HepG2 (cell line): ENCODE results near the gene TOMM22. TPM values are rescaled to one million over a fixed set of nuclear protein-coding genes. Genes with fewer than 3 reads are reported as not detected.
A peak's percentile ranks its signal among the peaks of the same experiment; 100 is the strongest.

Experiments used
- ASH2L ChIP-seq: fragments of 300-600, 200-600 bp; sonication (generic); IDR thresholded peaks from 2 replicates; pipeline ENCODE4 v1.7.0; 2017; ENCODE audit warnings: low read depth, mild to moderate bottlenecking, moderate library complexity, mixed read lengths, low read length; ENCODE audit not compliant: insufficient read length
- BCL3 ChIP-seq: sonication (generic); formaldehyde crosslinking; IDR thresholded peaks from 2 replicates; pipeline ENCODE4 v1.5.1; 2020; ENCODE audit warnings: mild to moderate bottlenecking, missing genetic modification reagents, moderate library complexity
- CHD4 ChIP-seq: fragments of 200-600 bp; sonication (generic); IDR thresholded peaks from 2 replicates; pipeline ENCODE4 v1.7.0; 2017; ENCODE audit warnings: mild to moderate bottlenecking, low read length, borderline replicate concordance
- HIC2 ChIP-seq: sonication (generic); formaldehyde crosslinking; IDR thresholded peaks from 2 replicates; pipeline ENCODE4 v1.9.0; 2022; ENCODE audit warnings: low read depth, missing genetic modification reagents
- MLLT10 ChIP-seq: sonication (generic); formaldehyde crosslinking; IDR thresholded peaks from 2 replicates; pipeline ENCODE4 v1.4.0; 2020; ENCODE audit warnings: missing genetic modification reagents
- NFKB2 ChIP-seq: sonication (generic); formaldehyde crosslinking; IDR thresholded peaks from 2 replicates; pipeline ENCODE4 v1.4.0; 2020; ENCODE audit warnings: missing genetic modification reagents, borderline replicate concordance
- RAD21 ChIP-seq: fragments of 450-650 bp; formaldehyde crosslinking; IDR thresholded peaks from 2 replicates; pipeline ENCODE4 v1.5.0; 2020; ENCODE audit warnings: mild to moderate bottlenecking
- SIX4 ChIP-seq: sonication (generic); formaldehyde crosslinking; IDR thresholded peaks from 2 replicates; pipeline ENCODE4 v1.4.0; 2020; ENCODE audit warnings: missing genetic modification reagents
- SOX13 ChIP-seq, 3 experiments: fragments of 450-650 bp in 1 of 3; sonication (generic) in 1 of 3; formaldehyde crosslinking in 1 of 3; IDR thresholded peaks in 2 of 3; conservative IDR thresholded peaks in 1 of 3; 2 replicates each; pipeline versions ENCODE4 v1.5.0 to v1.6.1; 2016 to 2020; ENCODE audit warnings: antibody characterized with exemption in 1 of 3, mild to moderate bottlenecking in 1 of 3, missing compliant biosample characterization in 1 of 3, missing genetic modification reagents in 1 of 3, moderate library complexity in 1 of 3
- YEATS4 ChIP-seq: sonication (generic); formaldehyde crosslinking; IDR thresholded peaks from 2 replicates; pipeline ENCODE4 v1.4.0; 2020; ENCODE audit warnings: missing genetic modification reagents, borderline replicate concordance
- ZBTB1 ChIP-seq: sonication (generic); formaldehyde crosslinking; IDR thresholded peaks from 2 replicates; pipeline ENCODE4 v1.4.0; 2020; ENCODE audit warnings: missing genetic modification reagents, borderline replicate concordance
- ZBTB3 ChIP-seq: sonication (generic); formaldehyde crosslinking; IDR thresholded peaks from 2 replicates; pipeline ENCODE4 v1.4.0; 2020; ENCODE audit warnings: low read depth, mild to moderate bottlenecking, moderate library complexity, missing genetic modification reagents, borderline replicate concordance
- ZBTB33 ChIP-seq: sonication (generic); formaldehyde crosslinking; IDR thresholded peaks from 2 replicates; pipeline ENCODE4 v1.4.0; 2020; ENCODE audit warnings: missing genetic modification reagents
- ZBTB8A ChIP-seq: sonication (generic); formaldehyde crosslinking; IDR thresholded peaks from 2 replicates; pipeline ENCODE4 v1.4.0; 2020; ENCODE audit warnings: mild to moderate bottlenecking, low read depth, missing genetic modification reagents, borderline replicate concordance
- ZNF205 ChIP-seq: IDR thresholded peaks from 2 replicates; pipeline ENCODE4 v1.6.1; 2018; ENCODE audit warnings: missing biosample characterization, missing genetic modification reagents
- ZNF484 ChIP-seq: sonication (generic); formaldehyde crosslinking; IDR thresholded peaks from 2 replicates; pipeline ENCODE4 v1.5.1; 2020; ENCODE audit warnings: mild to moderate bottlenecking, low read depth, missing genetic modification reagents, borderline replicate concordance
- ZNF546 ChIP-seq: sonication (generic); formaldehyde crosslinking; conservative IDR thresholded peaks from 2 replicates; pipeline ENCODE4 v1.8.1; 2023; ENCODE audit warnings: mild to moderate bottlenecking, missing genetic modification reagents
- ZNF563 ChIP-seq: sonication (generic); formaldehyde crosslinking; IDR thresholded peaks from 2 replicates; pipeline ENCODE4 v1.8.0; 2022; ENCODE audit warnings: mild to moderate bottlenecking, moderate library complexity, missing genetic modification reagents
- ZNF75D ChIP-seq: sonication (generic); formaldehyde crosslinking; IDR thresholded peaks from 2 replicates; pipeline ENCODE4 v1.8.1; 2023; ENCODE audit warnings: missing genetic modification reagents, mild to moderate bottlenecking, borderline replicate concordance
- ZNF790 ChIP-seq: sonication (generic); formaldehyde crosslinking; IDR thresholded peaks from 2 replicates; pipeline ENCODE4 v1.8.0; 2022; ENCODE audit warnings: missing genetic modification reagents, mild to moderate bottlenecking, borderline replicate concordance
- ZNF83 ChIP-seq: sonication (generic); formaldehyde crosslinking; IDR thresholded peaks from 2 replicates; pipeline ENCODE4 v1.4.0; 2020; ENCODE audit warnings: missing genetic modification reagents, mild to moderate bottlenecking, borderline replicate concordance
- ZNF891 ChIP-seq: sonication (generic); formaldehyde crosslinking; IDR thresholded peaks from 2 replicates; pipeline ENCODE4 v1.5.0; 2020; ENCODE audit warnings: mild to moderate bottlenecking, missing genetic modification reagents
- ZSCAN12 ChIP-seq: sonication (generic); formaldehyde crosslinking; IDR thresholded peaks from 2 replicates; pipeline ENCODE4 v1.9.0; 2021; ENCODE audit warnings: mild to moderate bottlenecking, missing genetic modification reagents
- ZSCAN25 ChIP-seq: sonication (generic); formaldehyde crosslinking; IDR thresholded peaks from 2 replicates; pipeline ENCODE4 v1.8.0; 2022; ENCODE audit warnings: mild to moderate bottlenecking, missing genetic modification reagents
- polyA plus RNA-seq, 8 experiments: library from polyadenylated mRNA; depleted of rRNA in 3 of 8; stranded (reverse) in 7 of 8; unstranded in 1 of 8; fragments of >200 nt; fragmentation: Illumina TruSeq in 4 of 8; extraction: Trizol in 4 of 8; gene quantifications; 2 replicates each; pipeline versions ENCODE4 v1.2.1 to v1.2.3, GENCODE V29; 2011 to 2016; ENCODE audit warnings: low read depth in 4 of 8, missing spikeins in 1 of 8, mixed read lengths in 1 of 8; ENCODE audit not compliant: insufficient read depth in 1 of 8
- total RNA-seq, 5 experiments: library from RNA; depleted of rRNA; stranded (reverse); fragments of >200 nt; fragmentation: Illumina TruSeq; extraction: Trizol; gene quantifications; 2 replicates each; pipeline ENCODE4 v1.2.3, GENCODE V29; 2016; ENCODE audit warnings: low read depth in 1 of 5
- TF ChIP-seq, protein P1 (sequence below): sonication (generic); formaldehyde crosslinking; IDR thresholded peaks from 2 replicates; pipeline ENCODE4 v1.5.1; 2020; ENCODE audit warnings: mild to moderate bottlenecking, missing genetic modification reagents, borderline replicate concordance

The TOMM22 gene
- total and polyA plus RNA-seq, 2 of the 13 experiments (the other 11 are each of a cell fraction or from before 2014, with no cell fraction given), result 46.9 to 118 TPM

DNA sequence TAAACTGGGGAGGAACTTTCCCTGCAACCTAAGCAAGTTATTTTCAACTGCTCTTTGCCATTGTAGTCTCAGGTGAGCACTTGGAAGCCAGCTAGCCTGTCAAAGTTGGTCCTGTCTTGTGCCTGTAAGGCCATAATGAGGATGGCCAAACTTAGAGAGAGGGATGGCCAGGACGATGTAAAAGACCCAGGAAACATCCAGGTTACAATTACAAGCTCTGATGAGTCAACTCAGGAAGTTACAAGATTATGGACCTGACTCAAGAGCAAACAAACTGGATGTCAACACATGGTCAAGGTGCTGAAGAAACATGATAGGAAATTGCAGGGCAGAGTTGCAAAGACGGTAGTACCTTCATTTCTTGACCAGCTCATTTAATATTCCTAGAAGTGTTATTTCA lies 25.6 kb downstream of the TOMM22 start (continued):
- no peak for TF ChIP-seq ZNF563 (CRISPR knock-in tag)
- TF ChIP-seq ZNF790 (CRISPR knock-in tag), result no peak
- no peak for TF ChIP-seq ZBTB3 (CRISPR knock-in tag)
- TF ChIP-seq ZNF83 (CRISPR knock-in tag), result no peak
- TF ChIP-seq ASH2L, result no peak
- no peak for TF ChIP-seq ZNF75D (CRISPR knock-in tag)
- no peak for TF ChIP-seq ZNF546 (CRISPR knock-in tag)
- no peak for TF ChIP-seq ZNF484
- TF ChIP-seq ZBTB1 (CRISPR knock-in tag), result no peak
- no peak for TF ChIP-seq SIX4 (CRISPR knock-in tag)
- TF ChIP-seq ZBTB33 (CRISPR knock-in tag), result no peak
- no peak for TF ChIP-seq YEATS4 (CRISPR knock-in tag)
- no peak for TF ChIP-seq ZNF205 (CRISPR knock-in tag)
- TF ChIP-seq CHD4, result no peak
- no peak for TF ChIP-seq ZSCAN25 (CRISPR knock-in tag)
- no peak for TF ChIP-seq SOX13 (IDR thresholded peaks at IDR 0.05)
- TF ChIP-seq SOX13 (CRISPR knock-in tag; conservative IDR thresholded peaks at IDR 0.05 in 1 of 2, IDR thresholded peaks at IDR 0.05 in 1 of 2), result peak in 1 of 2 experiments; percentile 34; a peak in 1 of 4 replicates
- TF ChIP-seq ZBTB8A (CRISPR knock-in tag), result no peak
- TF ChIP-seq MLLT10 (CRISPR knock-in tag), result no peak
- TF ChIP-seq HIC2 (CRISPR knock-in tag), result no peak
- TF ChIP-seq ZNF891 (CRISPR knock-in tag), result no peak
- TF ChIP-seq NFKB2 (CRISPR knock-in tag), result no peak
- TF ChIP-seq, protein P1, sequence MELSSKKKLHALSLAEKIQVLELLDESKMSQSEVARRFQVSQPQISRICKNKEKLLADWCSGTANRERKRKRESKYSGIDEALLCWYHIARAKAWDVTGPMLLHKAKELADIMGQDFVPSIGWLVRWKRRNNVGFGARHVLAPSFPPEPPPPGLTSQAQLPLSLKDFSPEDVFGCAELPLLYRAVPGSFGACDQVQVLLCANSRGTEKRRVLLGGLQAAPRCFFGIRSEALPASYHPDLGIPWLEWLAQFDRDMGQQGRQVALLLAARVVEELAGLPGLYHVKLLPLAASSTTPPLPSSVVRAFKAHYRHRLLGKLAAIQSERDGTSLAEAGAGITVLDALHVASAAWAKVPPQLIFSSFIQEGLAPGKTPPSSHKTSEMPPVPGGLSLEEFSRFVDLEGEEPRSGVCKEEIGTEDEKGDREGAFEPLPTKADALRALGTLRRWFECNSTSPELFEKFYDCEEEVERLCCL (CRISPR knock-in tag), result no peak
- TF ChIP-seq BCL3 (CRISPR knock-in tag), result no peak
- TF ChIP-seq RAD21, result no peak
- TF ChIP-seq ZSCAN12 (CRISPR knock-in tag), result no peak
